ENCODE results near the gene CCNG2.

GRCh38 chr4:77193046-77193445, 36.0 kb downstream of the CCNG2 start:
- no peak for TF ChIP-seq MAFK (IDR thresholded peaks at IDR 0.05; ENCODE audit: low read depth, low read length)
- TF ChIP-seq CTCF (conservative IDR thresholded peaks at IDR 0.05; ENCODE audit: low read depth, low read length) = no peak
- no peak for TF ChIP-seq MXI1 (IDR thresholded peaks at IDR 0.05; ENCODE audit: borderline replicate concordance, low read depth, low read length)
- no peak for TF ChIP-seq BHLHE40 (IDR thresholded peaks at IDR 0.05; ENCODE audit: low read depth, low read length)
- no peak for TF ChIP-seq CEBPB (IDR thresholded peaks at IDR 0.05; ENCODE audit: low read depth, low read length)
- no peak for TF ChIP-seq RAD21 (IDR thresholded peaks at IDR 0.05; ENCODE audit: low read length)
- TF ChIP-seq RCOR1 (IDR thresholded peaks at IDR 0.05; ENCODE audit: insufficient replicate concordance, low read length) = no peak
- no peak for TF ChIP-seq POLR2A (IDR thresholded peaks at IDR 0.05; ENCODE audit: low read depth, low read length)
- TF ChIP-seq RFX5 (IDR thresholded peaks at IDR 0.05; ENCODE audit: low read depth, low read length) = no peak
- TF ChIP-seq USF2 (IDR thresholded peaks at IDR 0.05; ENCODE audit: low read depth, low read length) = no peak
- no peak for TF ChIP-seq FOS (IDR thresholded peaks at IDR 0.05; ENCODE audit: low read depth, low read length)
- no peak for TF ChIP-seq CHD1 (IDR thresholded peaks at IDR 0.05; ENCODE audit: low read depth, low read length)
- no peak for TF ChIP-seq ELK1 (IDR thresholded peaks at IDR 0.05; ENCODE audit: borderline replicate concordance, low read depth, low read length)

Measured in IMR-90 (cell line).